Left ventricle myocardium superior (tissue), 1 donor: ENCODE measurements around the gene C16orf82. TPM values are rescaled to one million over a fixed set of nuclear protein-coding genes. Genes with fewer than 3 reads are reported as not detected.
A peak's percentile ranks its signal among the peaks of the same experiment; 100 is the strongest.
"Not testable (repeated sequence)": the region's sequence is repeated elsewhere in the genome, so short reads cannot be mapped to it uniquely, and the experiment has no call there.

Experiments used
- ATAC-seq: fragments of 200-7000 bp; cut with Tn5 transposase; one replicate; pipeline ENCODE4 v1.9.1; 2020; ENCODE audit warnings: mild to moderate bottlenecking, moderate library complexity
- DNase-seq: peaks from one replicate; pipeline ENCODE4 v3.0.0-alpha.2; 2020
- intact Hi-C: fragments of 100-400 bp; cut with micrococcal nuclease; formaldehyde crosslinking; loops from one replicate; pipeline ENCODE4 v1.11.0; 2022
- total RNA-seq: library from RNA; stranded (reverse); fragmentation: NEBNext Ultra II Directional; extraction: Animal tissue kit (Norgen Biotek cat#: 25700); gene quantifications from one replicate; pipeline ENCODE4 v1.2.1, GENCODE V29; 2021
- donor health status: DM: no; HTN: yes; CAD: no; lungs with severe emphysema.

The C16orf82 gene
- total RNA-seq, 1 donor from 2014 or later: not detected

DNA sequence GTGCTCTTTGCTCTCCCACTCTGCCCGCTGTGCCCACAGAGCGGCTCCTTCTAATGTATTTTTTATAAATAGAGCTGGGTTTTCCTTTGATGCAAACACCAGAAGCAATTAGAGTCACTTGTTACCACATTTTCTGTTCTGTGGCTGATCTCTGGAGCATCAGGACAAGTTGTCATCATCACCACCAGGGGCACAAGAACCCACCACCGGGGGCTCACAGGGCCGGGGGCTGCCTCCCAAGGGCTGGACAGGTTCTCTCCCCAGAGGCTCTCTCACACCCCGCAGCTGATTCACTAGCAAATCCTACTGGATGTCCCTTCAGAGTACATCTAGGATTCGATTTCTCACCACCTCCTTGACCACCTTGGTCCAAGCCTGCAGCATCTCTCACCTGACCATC, 18.5 kb downstream of the C16orf82 start:
- intact Hi-C loops: no loop called here
- DNase-seq (no peak), ATAC-seq (no peak)

DNA sequence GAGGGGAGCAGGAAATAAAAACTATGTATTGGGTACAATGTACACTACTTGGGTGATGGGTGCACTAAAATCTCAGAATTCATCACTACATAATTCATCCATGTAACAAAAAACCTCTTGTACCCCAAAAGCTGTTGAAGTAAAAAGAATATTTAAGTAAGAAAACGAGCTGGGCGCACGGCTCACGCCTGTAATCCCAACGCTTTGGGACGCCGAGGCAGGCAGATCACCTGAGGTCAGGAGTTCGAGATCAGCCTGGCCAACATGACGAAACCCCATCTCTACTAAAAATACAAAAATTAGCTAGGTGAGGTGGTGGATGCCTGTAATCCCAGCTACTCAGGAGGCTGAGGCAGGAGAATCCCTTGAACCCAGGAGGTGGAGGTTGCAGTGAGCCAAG, 19.3 kb downstream of the C16orf82 start:
- intact Hi-C loops, DNase-seq, ATAC-seq: not testable (repeated sequence)

DNA sequence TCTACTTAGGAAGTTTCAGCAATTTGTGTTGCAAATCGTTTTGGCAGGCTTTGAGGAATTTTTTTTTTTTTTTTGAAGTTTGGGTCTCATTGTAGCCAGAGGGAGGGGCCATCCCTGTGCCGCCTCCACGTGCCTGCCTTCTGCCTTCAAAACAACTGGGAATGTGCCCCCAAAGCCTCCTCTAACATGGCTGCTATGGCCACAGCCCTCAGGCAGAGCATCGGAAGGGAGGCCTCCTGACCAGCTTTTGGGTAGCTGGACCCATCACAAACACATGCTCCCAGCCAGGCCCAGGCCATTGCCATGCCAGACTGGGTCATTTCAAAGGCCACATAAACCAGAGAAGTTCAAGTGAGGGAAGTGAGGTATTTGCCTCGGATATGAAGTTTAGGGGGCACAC, 21.5 kb downstream of the C16orf82 start:
- intact Hi-C loops: no loop called here
- no peak for DNase-seq
- ATAC-seq: no peak

DNA sequence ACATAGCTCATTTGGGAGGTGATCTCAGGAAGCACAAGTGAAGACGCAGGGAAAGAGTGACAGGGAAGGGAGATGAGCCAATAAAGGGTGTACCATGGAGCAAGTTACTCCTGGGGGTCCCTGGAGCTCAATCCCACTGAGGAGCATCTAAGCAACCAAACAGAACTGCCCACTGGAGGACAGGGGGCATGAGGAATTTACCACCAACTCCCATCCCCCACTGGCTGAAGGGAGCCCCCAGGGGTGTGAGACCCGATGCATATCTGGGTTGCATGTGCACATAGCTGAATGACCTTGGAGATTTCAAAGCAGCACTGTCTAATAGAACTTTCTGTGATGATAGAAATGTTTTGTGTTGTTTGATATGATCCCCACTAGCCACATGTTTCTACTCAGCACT, 29.6 kb downstream of the C16orf82 start:
- intact Hi-C loops: no loop called here
- DNase-seq (no peak), ATAC-seq (no peak)

DNA sequence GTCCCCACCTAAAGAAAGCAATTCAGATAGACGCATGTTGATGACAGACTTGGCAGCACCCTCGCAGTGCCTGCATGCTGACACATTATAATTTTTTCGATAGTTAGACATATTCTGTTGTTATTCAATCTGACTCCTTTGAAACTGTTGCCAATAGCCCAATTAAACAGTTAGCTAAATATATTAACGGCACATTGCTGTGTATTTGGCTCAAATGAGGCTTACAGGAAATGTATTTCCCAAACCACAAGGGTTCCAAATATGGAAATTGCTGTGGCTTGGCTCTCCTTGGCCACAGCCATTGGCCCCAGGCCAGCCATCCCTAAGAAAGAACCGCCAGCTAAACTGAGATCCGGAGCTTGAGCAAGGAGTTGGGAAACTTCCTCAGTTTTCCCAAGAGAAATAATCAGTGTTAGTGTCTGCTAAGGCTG, 31.1 kb downstream of the C16orf82 start:
- intact Hi-C loops: no loop called here
- ATAC-seq: peak; percentile 95
- peak; percentile 88 for DNase-seq

DNA sequence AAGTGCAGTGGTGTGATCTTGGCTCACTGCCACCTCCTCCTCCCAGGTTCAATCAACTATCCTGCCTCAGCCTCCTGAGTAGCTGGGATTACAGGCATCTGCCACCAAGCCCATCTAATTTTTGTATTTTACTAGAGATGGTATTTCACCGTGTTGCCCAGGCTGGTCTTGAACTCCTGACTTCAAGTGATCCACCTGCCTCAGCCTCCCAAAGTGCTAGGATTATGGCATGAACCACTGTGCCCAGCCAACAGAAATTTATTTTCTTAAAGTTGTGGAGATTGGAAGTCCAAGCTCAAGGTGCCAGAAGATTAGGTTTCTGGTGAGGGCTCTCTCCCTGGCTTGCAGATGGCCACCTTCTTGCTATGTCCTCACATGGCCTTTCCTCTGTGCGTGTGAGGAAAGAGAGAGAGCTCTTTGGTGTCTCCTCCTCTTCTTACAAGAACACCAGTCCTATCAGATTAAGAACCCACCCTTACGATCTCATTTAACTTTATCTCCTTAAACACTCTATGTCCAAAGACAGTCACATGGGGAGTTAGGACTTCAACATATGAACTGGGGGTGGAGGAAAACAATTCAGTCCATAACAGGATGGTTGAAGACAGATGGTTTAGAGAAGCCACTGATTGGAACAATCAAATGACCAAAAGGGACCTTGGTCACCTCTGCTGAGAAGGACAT, 31.8 kb downstream of the C16orf82 start:
- DNase-seq (no peak), ATAC-seq (peak; percentile 35)
- intact Hi-C loops: no loop called here

DNA sequence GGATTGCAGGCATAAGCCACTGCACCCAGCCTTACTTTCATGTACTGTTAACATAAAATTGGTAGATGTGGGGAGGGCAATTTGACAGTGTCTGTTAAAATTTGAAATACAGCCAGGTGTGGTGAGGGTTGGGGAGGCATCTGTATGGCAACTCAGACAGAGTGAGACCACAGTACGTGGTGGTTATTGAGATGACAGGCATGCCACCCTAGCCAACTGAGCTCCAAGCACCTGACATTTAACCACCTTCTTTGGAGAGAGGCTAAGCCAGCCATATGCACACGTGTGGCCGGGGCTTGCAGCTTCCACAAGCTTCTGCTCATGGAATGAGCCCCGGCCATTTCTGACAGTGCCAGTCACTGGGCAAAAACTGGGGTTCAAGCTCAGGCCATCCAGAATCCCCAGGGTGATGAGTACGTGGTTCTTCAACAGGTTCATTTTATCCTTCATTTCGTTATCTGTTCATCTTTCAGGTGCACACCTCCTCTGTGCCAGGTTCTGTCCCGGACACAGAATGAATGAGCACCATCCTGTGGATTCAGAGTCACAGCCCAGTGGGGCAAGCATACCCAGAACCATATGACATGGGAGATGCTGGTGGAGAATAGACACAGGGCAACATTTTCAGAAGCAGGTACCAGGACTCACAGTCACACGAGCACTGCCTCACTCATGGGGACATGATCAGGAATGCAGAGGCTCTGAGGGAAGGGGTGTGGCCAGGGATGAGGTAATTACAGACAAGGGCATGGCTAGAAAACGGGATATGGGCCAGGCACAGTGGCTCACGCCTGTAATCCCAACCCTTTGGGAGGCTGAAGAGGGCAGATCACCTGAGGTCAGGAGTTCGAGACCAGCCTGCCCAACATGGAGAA, 36.2 kb downstream of the C16orf82 start:
- intact Hi-C loops: no loop called here
- DNase-seq (no peak), ATAC-seq (no peak)

DNA sequence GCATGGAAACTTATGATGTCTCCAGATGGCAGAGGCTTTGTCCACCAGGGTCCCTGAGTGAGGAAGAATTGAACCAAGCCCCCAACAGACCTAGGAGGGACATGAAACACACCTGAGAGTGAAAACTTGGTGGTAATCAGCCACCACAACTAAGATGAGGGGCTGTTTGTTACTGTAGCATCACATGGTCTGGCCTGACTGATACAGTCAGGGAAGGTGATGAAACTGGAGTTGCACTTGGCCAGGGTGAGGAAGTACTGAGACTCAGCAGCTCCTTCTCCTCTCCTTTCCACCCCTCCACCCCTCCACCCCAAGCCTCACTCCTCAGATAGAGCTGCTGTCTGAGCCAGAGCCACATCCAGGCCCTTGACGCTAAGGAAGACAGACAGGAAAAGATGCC, 37.2 kb downstream of the C16orf82 start:
- intact Hi-C loops: no loop called here
- DNase-seq (no peak), ATAC-seq (no peak)

DNA sequence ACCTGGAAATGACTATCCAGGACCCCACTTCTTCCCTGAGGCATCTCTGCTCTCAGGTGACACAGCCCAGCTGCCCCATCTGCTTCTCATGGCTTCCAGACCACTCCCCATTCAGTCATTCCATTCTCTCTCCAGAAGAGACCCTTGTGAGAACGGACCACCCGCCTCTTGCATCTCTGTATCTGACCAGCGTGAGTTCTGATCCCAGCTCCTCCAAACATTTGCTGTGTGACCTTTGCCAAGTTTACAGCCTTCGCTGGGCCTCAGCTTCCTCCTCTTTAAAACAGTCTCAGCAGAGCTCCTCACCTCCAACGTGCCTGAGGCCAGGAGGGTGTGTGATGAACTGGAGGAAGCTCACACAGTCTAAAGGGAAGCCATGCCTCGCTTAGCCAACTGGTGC, 39.6 kb downstream of the C16orf82 start:
- intact Hi-C loops: no loop called here
- ATAC-seq (no peak), DNase-seq (no peak)

DNA sequence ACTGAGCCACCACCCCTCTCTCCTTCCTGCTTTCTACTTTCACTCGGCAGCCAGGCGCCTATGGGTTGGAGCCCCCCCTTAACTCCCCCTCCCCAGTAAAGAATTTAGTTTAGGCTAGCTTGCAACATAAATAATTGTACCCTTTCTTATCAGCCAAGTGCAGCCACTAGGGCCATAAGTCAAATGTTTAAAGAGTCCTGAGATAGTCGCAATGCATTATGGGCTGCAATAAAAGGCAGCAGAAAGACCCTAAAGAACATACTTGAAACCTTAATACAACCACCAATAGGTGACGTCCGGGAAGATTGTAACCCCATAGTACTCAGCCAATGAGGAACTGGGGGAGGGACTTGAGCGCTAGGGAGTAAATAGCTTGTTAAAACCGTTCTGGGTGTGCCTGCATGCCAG, 40.5 kb downstream of the C16orf82 start:
- ATAC-seq: no peak
- intact Hi-C loops: no loop called here
- DNase-seq: no peak

DNA sequence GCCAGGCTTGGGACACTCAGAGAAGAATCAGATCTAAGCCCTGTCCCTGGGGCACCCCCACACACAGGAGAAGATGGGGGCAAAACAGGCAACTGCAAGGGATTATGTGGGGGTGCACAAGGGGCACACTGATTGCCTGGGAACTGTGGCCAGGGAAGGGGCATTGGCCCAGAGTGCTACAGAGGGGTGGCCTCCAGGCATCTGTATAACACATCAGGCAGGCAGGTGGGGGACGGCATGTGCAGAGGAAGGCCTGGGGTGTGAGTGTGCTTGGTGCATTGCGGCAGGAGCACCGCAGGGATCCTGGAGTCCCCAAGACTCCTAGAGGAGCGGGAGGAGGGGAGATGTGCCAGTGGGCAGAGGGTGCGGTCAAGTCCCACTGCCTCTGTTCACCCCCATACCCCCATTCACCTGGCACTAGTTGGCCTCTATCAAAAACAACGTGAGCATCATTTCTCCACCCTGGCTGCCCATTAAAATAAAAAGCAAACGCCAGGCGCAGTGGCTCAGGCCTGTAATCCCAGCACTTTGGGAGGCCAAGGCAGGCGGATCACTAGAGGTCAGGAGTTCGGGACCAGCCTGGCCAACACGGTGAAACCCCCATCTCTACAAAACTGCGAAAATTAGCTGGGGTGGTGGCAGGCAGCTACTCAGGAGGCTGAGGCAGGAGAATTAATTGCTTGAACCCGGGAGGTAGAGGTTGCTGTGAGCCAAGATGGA, 41.5 kb downstream of the C16orf82 start:
- no peak for DNase-seq
- intact Hi-C loops: no loop called here
- no peak for ATAC-seq

DNA sequence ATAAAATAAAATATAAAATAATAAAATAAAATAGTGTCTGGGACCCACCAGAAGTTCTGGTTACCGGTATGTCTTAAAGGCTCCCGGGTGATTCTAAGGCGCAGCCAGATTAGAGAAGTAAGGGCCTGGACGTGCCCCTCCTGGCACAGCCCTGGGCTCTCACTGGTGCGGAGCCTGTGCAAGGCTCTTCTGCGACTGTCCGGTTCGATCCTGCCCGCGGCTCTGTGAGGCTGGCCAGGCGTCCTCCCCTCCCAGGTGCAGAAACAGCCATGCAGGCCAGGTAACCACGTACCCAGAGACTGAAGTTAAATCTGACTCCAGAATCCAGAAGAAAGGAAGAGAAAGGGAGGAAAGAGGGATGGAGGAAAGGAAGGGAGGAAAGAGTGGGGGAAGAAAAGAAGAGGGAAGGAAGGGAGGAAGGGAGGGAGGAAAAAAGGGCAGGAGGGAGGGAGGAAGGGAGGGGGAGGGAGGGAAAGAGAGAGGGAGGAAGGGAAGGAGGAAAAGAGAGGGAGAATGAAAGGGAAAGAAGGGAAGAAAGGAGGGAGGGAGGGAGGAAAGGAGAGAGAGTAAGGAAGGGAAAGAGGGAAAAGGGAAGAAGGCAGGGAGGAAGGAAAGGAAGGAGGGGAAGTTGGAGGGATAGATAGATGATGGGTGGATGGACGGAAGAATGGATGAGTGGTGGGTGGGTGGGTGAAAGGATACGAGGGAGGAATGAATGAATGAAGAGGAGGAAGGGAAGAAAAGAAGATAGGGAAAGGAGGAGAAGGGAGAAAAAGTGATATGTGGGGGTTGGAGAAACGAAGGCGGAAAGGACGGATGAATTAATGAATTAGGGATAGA, 42.3 kb downstream of the C16orf82 start:
- DNase-seq: no peak
- intact Hi-C loops: no loop called here
- no peak for ATAC-seq

DNA sequence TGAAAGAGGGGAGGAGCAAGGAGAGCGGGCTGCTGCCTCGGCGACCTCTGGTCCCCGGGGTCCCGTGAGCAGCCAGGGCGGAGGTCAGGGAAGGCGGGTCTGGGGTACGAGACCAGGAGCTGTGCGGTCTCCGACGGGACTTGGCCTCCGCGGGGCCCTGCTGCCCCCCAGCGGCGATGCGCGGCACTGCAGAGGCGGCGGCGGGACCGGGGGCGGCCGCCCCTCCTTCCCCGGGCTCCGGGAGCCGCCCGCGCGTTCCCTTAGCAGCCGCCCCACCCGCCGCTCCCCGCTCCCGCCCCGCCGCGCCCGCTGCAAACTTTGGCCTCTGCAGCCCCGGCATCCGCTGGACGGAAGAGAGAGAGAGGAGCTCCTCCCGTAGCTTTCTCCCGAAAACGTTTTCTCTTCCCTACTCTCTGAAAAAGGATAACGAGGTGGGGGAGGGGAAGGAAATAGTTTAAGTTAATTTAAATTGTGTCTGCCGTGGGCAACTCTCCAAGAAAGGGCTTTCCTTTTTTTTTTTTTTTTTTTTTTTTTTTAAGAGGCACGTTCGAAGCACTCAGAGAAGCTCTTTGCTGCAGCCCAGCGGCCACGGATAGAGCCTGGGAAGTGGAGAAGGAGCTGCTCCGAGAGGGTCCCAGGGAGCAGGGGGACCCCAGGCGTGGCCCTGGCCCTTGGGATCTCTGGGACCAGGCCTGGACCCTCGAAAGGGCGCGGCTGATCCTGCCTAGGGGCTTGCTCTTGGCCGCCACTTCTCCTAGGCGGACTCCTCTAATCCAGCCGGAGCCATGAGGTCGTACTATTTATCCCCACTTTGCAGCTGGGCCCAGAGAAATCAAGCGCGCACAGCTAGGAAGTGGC, 43.2 kb downstream of the C16orf82 start:
- ATAC-seq: peak; percentile 98
- intact Hi-C loops: no loop called here
- DNase-seq: peak; percentile 89

DNA sequence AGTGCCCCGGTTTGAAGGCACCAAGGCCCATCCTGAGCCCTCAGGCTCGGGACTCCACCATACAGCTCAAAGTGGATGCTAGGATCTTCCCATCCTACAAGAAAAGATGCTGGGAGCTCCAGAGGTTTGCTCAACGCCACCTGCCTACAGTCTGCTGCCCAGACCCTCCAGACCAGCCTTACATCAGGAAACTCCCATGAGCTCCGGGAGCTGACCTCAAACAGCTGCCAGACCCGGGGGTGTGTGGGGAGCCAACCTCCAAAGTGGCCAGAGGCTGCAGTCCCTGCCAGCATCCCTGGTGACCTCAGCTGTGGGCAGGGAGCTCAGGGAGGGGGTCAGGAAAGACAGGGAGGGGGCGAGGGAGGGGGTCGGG, 43.8 kb downstream of the C16orf82 start:
- DNase-seq (no peak), ATAC-seq (no peak)
- intact Hi-C loops: no loop called here

DNA sequence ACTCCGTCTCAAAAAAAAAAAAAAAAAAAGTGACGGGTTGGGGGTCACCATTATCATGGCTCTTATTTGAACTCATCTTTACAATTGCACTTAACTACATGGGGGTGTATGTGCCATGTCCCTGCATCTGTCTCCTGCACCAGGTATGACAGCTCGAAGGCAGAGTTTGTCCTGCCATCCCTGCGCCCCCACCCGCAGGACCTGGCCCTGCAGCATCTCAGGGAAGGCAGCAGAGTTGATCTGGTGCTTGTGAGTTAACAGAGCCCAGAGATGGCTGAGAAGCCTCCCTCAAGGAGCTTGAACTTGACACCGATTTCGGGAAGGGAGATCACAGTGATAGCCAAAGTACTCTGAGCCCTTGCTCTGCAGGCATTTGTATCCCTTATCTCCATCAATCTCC, 44.8 kb downstream of the C16orf82 start:
- DNase-seq (no peak), ATAC-seq (no peak)
- intact Hi-C loops: no loop called here

DNA sequence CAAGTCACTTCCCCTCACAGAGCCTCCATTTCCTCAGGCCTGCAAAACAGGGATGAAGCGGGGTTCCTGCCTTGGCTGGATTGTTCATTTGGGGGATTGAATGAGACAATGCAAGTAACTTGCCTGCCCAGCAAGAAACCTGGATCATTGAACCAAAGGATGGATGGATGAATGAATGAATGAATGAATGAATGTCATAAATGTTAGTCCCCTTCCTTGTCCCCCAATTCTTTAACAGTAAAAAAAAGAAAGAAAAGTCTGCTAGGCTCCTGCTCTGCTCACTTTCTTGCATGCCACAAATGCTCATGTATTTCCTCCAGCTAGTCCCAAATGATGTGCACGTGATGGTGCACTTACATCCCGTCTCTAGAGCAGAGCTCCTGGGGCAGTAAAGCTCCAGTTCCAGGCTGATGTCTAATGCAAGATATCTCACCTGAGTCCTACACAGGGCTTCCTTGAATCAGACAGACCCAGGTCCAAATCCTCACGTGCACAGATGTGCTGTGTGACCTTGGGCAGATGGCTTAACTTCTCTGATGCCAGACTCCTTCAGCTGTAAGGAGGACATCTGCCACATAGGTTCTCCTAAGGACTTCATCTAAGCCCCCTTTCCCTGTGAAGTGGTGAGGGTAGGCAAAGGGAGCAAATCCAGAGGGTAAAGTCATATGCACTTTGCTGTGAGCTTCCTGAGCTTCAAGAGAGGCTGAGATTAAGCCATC, 45.5 kb downstream of the C16orf82 start:
- intact Hi-C loops: no loop called here
- ATAC-seq (no peak), DNase-seq (no peak)

DNA sequence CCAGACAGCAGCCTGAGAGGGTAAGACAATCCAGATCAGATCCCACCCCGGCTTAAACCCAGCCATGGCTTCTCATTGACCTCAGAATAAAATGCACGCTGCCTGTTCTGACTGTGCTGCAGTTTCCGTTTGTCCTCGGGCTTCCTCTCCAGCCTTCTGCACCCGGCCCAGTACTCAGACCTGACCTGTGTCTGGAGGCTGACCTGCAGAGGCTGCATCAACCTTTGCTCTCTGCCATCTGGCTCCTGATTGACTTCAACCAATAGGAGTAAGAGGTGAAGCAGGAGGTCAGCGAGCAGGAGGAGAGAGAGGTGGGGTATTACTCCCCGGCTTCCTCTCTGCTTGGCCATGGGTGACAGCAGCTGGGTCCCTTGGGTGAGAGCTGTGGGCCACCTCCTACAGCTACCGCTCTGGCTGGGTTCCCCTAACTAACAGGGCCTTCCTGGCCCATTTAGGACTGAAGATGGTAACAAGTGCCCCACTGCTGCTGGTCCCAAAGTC, 46.7 kb downstream of the C16orf82 start:
- no peak for ATAC-seq
- no peak for DNase-seq
- intact Hi-C loops: no loop called here

DNA sequence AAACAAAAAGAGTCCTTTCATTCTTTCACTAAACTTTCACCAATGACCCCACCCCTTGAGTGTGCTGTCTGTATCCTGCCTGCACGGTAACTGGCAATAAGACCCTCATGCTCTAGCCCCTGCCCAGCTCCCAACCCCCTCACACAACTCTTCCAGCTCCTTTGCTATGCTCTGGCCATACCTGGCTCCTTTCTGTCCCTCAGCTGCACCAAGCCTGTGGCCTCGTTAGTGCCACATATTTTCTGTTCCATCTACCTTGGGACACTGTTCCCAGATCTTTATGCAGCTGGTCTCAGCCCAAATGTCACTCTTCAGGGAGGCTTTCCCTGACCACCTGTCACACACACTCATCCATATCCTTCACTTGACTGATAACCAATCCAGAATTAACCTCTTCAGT, 47.3 kb downstream of the C16orf82 start:
- DNase-seq (no peak), ATAC-seq (no peak)
- intact Hi-C loops: no loop called here
